MM.1S (cell line): ENCODE results near the gene NDUFS8.

ENCODE experiments used
- CTCF ChIP-seq: fragments of 300-600 bp; sonication (generic); IDR thresholded peaks from 2 replicates; pipeline ENCODE4 v1.5.1; 2016; ENCODE audit warnings: antibody characterized with exemption, low read length, mixed read lengths
- EZH2 ChIP-seq: fragments of 300-600 bp; sonication (generic); optimal IDR thresholded peaks from 2 replicates; pipeline ENCODE3; 2017; ENCODE audit warnings: low read depth, mild to moderate bottlenecking, antibody characterized with exemption, low read length, mixed read lengths
- EZH2phosphoT487 ChIP-seq: fragments of 300-600 bp; sonication (generic); IDR thresholded peaks from 2 replicates; pipeline ENCODE4 v1.6.1; 2018; ENCODE audit warnings: antibody characterized with exemption, low read length

GRCh38 chr11:68010090-68011041, 20.1 kb upstream of the NDUFS8 start, which contains the start of gene ALDH3B1:
- TF ChIP-seq EZH2phosphoT487 (no peak), CTCF (no peak), EZH2 (no peak)
